Measurements from ENCODE around the gene ALOX12.

GRCh38 chr17:7004398-7005253 lies 8.8 kb downstream of the ALOX12 start:
- TF ChIP-seq CTCF (IDR thresholded peaks at IDR 0.05; ENCODE audit: low read depth, low read length) (peak; percentile 72), EZH2phosphoT487 (IDR thresholded peaks at IDR 0.05; ENCODE audit: low read depth) (no peak)
